HCT116 (cell line): Measurements from ENCODE around the gene RPL29.

Source experiments
- EGR1 ChIP-seq: IDR thresholded peaks from 2 replicates; pipeline ENCODE4 v1.6.1; 2012; ENCODE audit warnings: low read depth
- FOSL1 ChIP-seq: IDR thresholded peaks from 2 replicates; pipeline ENCODE4 v1.6.1; 2012; ENCODE audit warnings: low read depth
- RAD21 ChIP-seq: IDR thresholded peaks from 2 replicates; pipeline ENCODE4 v1.6.1; 2012; ENCODE audit warnings: low read depth, mild to moderate bottlenecking
- ZBTB33 ChIP-seq: IDR thresholded peaks from 2 replicates; pipeline ENCODE4 v1.6.1; 2011; ENCODE audit warnings: mild to moderate bottlenecking, low read length, moderate library complexity; ENCODE audit not compliant: insufficient replicate concordance; ENCODE audit errors: extremely low read depth
- TF ChIP-seq, protein P1 (sequence below), 3 experiments: fragments of 200-600 bp in 1 of 3; sonication (generic) in 1 of 3; IDR thresholded peaks in 2 of 3; conservative IDR thresholded peaks in 1 of 3; 2 replicates each; pipeline ENCODE4 v1.5.1; 2012 to 2017; ENCODE audit warnings: low read depth in 2 of 3, low read length in 2 of 3, antibody characterized with exemption in 1 of 3, borderline replicate concordance in 1 of 3, control low read depth in 1 of 3, mild to moderate bottlenecking in 1 of 3, mixed read lengths in 1 of 3, mixed run types in 1 of 3, moderate library complexity in 1 of 3; ENCODE audit not compliant: insufficient read depth in 1 of 3
- TF ChIP-seq, protein P2 (sequence below): IDR thresholded peaks from 2 replicates; pipeline ENCODE4 v1.6.1; 2012; ENCODE audit warnings: low read depth

GRCh38 chr3:51948016-51948580 lies 47.6 kb downstream of the RPL29 start:
- TF ChIP-seq, protein P1, sequence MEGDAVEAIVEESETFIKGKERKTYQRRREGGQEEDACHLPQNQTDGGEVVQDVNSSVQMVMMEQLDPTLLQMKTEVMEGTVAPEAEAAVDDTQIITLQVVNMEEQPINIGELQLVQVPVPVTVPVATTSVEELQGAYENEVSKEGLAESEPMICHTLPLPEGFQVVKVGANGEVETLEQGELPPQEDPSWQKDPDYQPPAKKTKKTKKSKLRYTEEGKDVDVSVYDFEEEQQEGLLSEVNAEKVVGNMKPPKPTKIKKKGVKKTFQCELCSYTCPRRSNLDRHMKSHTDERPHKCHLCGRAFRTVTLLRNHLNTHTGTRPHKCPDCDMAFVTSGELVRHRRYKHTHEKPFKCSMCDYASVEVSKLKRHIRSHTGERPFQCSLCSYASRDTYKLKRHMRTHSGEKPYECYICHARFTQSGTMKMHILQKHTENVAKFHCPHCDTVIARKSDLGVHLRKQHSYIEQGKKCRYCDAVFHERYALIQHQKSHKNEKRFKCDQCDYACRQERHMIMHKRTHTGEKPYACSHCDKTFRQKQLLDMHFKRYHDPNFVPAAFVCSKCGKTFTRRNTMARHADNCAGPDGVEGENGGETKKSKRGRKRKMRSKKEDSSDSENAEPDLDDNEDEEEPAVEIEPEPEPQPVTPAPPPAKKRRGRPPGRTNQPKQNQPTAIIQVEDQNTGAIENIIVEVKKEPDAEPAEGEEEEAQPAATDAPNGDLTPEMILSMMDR (IDR thresholded peaks at IDR 0.05 in 2 of 3, conservative IDR thresholded peaks at IDR 0.05 in 1 of 3; ENCODE audit: borderline replicate concordance in 1 of 3, insufficient read depth in 1 of 3, low read depth in 2 of 3, low read length in 2 of 3) = no peak
- TF ChIP-seq, protein P2, sequence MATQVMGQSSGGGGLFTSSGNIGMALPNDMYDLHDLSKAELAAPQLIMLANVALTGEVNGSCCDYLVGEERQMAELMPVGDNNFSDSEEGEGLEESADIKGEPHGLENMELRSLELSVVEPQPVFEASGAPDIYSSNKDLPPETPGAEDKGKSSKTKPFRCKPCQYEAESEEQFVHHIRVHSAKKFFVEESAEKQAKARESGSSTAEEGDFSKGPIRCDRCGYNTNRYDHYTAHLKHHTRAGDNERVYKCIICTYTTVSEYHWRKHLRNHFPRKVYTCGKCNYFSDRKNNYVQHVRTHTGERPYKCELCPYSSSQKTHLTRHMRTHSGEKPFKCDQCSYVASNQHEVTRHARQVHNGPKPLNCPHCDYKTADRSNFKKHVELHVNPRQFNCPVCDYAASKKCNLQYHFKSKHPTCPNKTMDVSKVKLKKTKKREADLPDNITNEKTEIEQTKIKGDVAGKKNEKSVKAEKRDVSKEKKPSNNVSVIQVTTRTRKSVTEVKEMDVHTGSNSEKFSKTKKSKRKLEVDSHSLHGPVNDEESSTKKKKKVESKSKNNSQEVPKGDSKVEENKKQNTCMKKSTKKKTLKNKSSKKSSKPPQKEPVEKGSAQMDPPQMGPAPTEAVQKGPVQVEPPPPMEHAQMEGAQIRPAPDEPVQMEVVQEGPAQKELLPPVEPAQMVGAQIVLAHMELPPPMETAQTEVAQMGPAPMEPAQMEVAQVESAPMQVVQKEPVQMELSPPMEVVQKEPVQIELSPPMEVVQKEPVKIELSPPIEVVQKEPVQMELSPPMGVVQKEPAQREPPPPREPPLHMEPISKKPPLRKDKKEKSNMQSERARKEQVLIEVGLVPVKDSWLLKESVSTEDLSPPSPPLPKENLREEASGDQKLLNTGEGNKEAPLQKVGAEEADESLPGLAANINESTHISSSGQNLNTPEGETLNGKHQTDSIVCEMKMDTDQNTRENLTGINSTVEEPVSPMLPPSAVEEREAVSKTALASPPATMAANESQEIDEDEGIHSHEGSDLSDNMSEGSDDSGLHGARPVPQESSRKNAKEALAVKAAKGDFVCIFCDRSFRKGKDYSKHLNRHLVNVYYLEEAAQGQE = no peak
- TF ChIP-seq RAD21 = no peak
- no peak for TF ChIP-seq ZBTB33
- no peak for TF ChIP-seq FOSL1
- no peak for TF ChIP-seq EGR1
